ENCODE results near the gene CCL27. TPM values are rescaled to one million over a fixed set of nuclear protein-coding genes. Genes with fewer than 3 reads are reported as not detected.

Gene CCL27
- total RNA-seq, 1 donor from 2014 or later, result not detected

DNA sequence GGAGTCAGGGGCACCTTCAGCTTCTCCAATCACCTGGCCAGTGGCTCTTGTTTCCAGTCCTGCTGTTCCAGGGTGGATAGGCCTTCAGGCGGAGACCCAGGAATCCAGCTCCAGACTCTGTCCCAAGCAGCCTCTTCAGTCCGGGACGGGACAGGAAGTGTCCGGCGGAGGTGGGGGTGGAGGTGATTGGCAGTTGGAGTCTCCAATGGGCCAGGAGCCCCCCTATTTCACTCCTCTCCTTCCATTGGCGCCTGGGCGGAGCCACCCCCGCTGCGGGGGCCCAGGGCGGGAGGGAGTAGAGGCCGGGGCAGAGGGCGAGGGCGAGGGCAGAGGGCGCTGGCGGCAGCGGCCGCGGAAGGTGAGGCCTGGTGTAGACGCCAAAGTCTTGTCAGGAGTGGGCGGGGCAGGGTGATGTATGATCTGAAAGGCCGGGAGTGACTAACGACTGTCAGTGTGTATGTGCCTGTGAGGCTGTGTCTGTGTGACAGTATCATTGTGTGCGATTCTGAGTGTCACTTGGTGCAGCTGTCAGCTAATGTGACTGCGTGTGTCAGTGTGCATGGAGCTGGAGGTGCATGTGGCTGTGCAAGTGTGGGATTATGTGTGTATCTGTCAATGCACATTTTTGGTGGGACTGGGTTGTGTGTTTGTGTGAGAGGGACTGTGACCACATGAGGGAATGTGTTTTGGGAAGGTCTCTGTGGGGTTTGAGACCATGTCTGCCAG, 10.4 kb downstream of the CCL27 start, which contains the start of gene IL11RA:
TSS of gene IL11RA (plus strand) at position 310 of the 726 bp plus-strand sequence. CDS start 3,033 bp downstream, outside the sequence.
- Histone ChIP-seq H3K4me1 (peaks cover 57% of the 10 kb centered on the region), H3K9me3 (no peaks in the 10 kb centered on the region), H3K4me3 (peak within 1 kb of the TSS; percentile 54), H3K36me3 (peaks cover 29% of the 10 kb centered on the region), H3K27me3 (ENCODE audit: low read depth) (no peaks in the 10 kb centered on the region), H3K27ac (peak within 1 kb of the TSS; percentile 72)
- peak; percentile 92 for DNase-seq
- intact Hi-C loops (cut with DNase I), result no loop called here
- TF ChIP-seq, protein P1, sequence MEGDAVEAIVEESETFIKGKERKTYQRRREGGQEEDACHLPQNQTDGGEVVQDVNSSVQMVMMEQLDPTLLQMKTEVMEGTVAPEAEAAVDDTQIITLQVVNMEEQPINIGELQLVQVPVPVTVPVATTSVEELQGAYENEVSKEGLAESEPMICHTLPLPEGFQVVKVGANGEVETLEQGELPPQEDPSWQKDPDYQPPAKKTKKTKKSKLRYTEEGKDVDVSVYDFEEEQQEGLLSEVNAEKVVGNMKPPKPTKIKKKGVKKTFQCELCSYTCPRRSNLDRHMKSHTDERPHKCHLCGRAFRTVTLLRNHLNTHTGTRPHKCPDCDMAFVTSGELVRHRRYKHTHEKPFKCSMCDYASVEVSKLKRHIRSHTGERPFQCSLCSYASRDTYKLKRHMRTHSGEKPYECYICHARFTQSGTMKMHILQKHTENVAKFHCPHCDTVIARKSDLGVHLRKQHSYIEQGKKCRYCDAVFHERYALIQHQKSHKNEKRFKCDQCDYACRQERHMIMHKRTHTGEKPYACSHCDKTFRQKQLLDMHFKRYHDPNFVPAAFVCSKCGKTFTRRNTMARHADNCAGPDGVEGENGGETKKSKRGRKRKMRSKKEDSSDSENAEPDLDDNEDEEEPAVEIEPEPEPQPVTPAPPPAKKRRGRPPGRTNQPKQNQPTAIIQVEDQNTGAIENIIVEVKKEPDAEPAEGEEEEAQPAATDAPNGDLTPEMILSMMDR (IDR thresholded peaks at IDR 0.05), result peak; percentile 12
- ATAC-seq, result peak; percentile 92 to 95

DNA sequence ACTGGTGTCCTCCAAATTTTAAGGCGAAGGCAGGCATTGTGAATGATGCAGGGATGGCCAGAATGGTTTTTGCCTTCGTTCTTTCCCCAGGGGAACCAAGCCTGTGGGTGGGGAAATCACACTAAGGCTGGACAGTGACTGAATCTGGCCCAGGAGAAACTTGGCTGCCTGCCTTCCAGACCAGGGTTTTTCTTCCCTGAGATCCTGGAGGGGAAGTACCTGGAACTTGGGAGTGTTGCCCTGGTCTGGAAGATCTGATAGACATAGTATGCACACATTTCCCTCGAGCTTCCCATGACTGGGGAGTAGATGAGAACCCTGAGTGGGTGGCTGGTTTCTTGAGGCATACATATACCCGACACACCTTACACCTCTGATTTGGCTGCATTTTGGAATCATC, 11.1 kb downstream of the CCL27 start:
- intact Hi-C loops (cut with DNase I), result no loop called here
- Histone ChIP-seq H3K27ac (peak overlapping the region; percentile 72), H3K9me3 (no peaks in the 10 kb centered on the region), H3K4me1 (peaks cover 58% of the 10 kb centered on the region), H3K4me3 (peak overlapping the region; percentile 54), H3K27me3 (ENCODE audit: low read depth) (no peaks in the 10 kb centered on the region), H3K36me3 (peaks cover 29% of the 10 kb centered on the region)
- TF ChIP-seq, protein P1 (IDR thresholded peaks at IDR 0.05), result no peak
- DNase-seq (no peak), ATAC-seq (no peak)

DNA sequence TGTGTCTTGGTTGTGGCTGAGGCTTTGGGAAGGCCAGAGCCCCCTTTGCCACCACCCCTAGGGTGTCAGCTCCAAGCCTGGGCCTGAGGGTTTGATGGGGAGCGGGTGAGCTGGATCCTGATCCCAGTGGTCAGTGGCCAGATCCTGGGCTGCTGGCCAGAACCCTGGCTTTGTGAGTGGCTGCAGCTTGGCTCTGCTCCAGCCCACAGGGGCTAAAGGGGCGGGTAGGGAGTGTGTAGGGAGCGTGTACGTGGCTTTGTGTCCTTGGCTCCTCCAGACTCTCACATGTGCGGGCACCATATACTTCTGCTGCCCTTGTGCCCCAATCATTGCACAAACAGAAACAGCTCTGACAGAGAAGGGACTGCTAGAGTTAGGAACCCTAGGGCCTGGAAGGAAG, 11.6 kb downstream of the CCL27 start:
- H3K27ac ChIP-seq, result peak overlapping the region; percentile 72
- H3K27me3 ChIP-seq (ENCODE audit: low read depth), result no peaks in the 10 kb centered on the region
- intact Hi-C loops (cut with DNase I), result no loop called here
- ATAC-seq (no peak), DNase-seq (no peak)
- peaks cover 29% of the 10 kb centered on the region for H3K36me3 ChIP-seq
- H3K4me3 ChIP-seq, result no peak overlapping the region
- peaks cover 62% of the 10 kb centered on the region for H3K4me1 ChIP-seq
- TF ChIP-seq, protein P1 (IDR thresholded peaks at IDR 0.05), result no peak
- no peaks in the 10 kb centered on the region for H3K9me3 ChIP-seq

DNA sequence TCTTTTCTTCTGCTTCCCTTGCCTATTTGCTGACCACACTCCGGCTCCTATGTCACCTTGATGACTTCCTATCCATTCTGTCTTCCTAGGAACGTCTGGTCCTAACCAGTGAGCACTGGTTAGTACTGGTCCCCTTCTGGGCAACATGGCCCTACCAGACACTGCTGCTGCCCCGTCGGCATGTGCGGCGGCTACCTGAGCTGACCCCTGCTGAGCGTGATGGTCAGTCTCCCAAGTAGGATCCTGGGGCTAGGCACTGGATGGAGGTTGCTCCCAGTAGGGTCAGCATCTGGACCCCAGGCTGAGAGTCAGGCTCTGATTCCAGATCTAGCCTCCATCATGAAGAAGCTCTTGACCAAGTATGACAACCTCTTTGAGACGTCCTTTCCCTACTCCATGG, 13.8 kb downstream of the CCL27 start:
- H3K4me1 ChIP-seq, result peaks cover 43% of the 10 kb centered on the region

DNA sequence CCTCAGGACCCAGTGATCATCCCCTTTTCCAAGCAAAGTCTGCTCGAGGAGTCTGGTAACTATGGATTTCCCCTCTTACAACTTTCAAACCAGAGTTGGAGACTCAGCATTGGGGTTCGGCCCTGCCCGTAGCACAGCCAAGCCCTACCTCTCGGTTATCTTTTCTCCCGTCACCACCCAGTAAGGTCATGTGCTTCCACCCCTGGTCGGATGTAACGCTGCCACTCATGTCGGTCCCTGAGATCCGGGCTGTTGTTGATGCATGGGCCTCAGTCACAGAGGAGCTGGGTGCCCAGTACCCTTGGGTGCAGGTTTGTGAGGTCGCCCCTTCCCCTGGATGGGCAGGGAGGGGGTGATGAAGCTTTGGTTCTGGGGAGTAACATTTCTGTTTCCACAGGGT, 14.8 kb downstream of the CCL27 start:
- Histone ChIP-seq H3K27ac (peak overlapping the region; percentile 91), H3K4me3 (peak overlapping the region; percentile 92), H3K4me1 (peaks cover 35% of the 10 kb centered on the region), H3K9me3 (no peaks in the 10 kb centered on the region), H3K27me3 (ENCODE audit: low read depth) (no peaks in the 10 kb centered on the region), H3K36me3 (peaks cover 29% of the 10 kb centered on the region)
- ATAC-seq (no peak), DNase-seq (no peak)
- intact Hi-C loops (cut with DNase I), result no loop called here
- TF ChIP-seq, protein P1 (IDR thresholded peaks at IDR 0.05), result no peak

More for the DNA sequence above, 13.8 kb downstream of the CCL27 start:
- Histone ChIP-seq H3K36me3 (peaks cover 29% of the 10 kb centered on the region), H3K27me3 (ENCODE audit: low read depth) (no peaks in the 10 kb centered on the region), H3K27ac (no peak overlapping the region), H3K4me3 (no peak overlapping the region), H3K9me3 (no peaks in the 10 kb centered on the region)
- no peak for ATAC-seq
- intact Hi-C loops (cut with DNase I), result no loop called here
- TF ChIP-seq, protein P1 (IDR thresholded peaks at IDR 0.05), result no peak
- no peak for DNase-seq
